IMR-90 (cell line): ENCODE results near the gene TRIM62. TPM values are rescaled to one million over a fixed set of nuclear protein-coding genes. Genes with fewer than 3 reads are reported as not detected.

Source experiments
- ATAC-seq: fragments of 200-7000 bp; cut with Tn5 transposase; 2 replicates; pipeline ENCODE4 v1.9.1; 2020; ENCODE audit warnings: low read depth, mild to moderate bottlenecking, moderate library complexity
- BruUV-seq: library from RNA; stranded (reverse); fragments of 400-500 nt; replicated peaks from 2 replicates; lab custom pipeline; 2021; lab: Mats Ljungman, UMichigan
- CTCF ChIA-PET: fragments of 300-600 bp; formaldehyde crosslinking; extraction: SDS; loops from one replicate; lab custom pipeline; 2021; ENCODE audit warnings: antibody characterized with exemption; lab: Yijun Ruan, JAX
- POLR2A ChIA-PET: fragments of 300-600 bp; sonication (Branson Sonifier 250); formaldehyde crosslinking; loops from one replicate; lab custom pipeline; 2022; ENCODE audit warnings: antibody characterized with exemption; ENCODE audit not compliant: unreplicated experiment; lab: Charles Lee
- DNase-seq: peaks from one replicate; pipeline ENCODE4 v3.0.0; 2013
- H2AFZ ChIP-seq: replicated peaks from 2 replicates; pipeline ENCODE3; 2013; ENCODE audit warnings: low read length, mild to moderate bottlenecking; ENCODE audit not compliant: poor library complexity
- H2AK5ac ChIP-seq: 2 replicates; pipeline ENCODE4 v1.6.1; 2013; ENCODE audit warnings: low read depth, low read length, inconsistent platforms
- H2AK9ac ChIP-seq: replicated peaks from 2 replicates; pipeline ENCODE3; 2013; ENCODE audit warnings: mild to moderate bottlenecking, low read depth, low read length, moderate library complexity; ENCODE audit not compliant: poor library complexity
- H2BK120ac ChIP-seq: 2 replicates; pipeline ENCODE4 v1.6.1; 2013; ENCODE audit warnings: low read depth, low read length, inconsistent platforms
- H2BK15ac ChIP-seq: 3 replicates; pipeline ENCODE4 v1.6.1; 2013; ENCODE audit warnings: low read depth, low read length, inconsistent platforms
- H2BK20ac ChIP-seq: 2 replicates; pipeline ENCODE4 v1.6.1; 2013; ENCODE audit warnings: low read depth, mild to moderate bottlenecking, inconsistent platforms, low read length, moderate library complexity
- H2BK5ac ChIP-seq: 2 replicates; pipeline ENCODE4 v1.6.1; 2013; ENCODE audit warnings: mild to moderate bottlenecking, low read depth, low read length, inconsistent platforms; ENCODE audit not compliant: poor library complexity, severe bottlenecking
- H3K14ac ChIP-seq: replicated peaks from 2 replicates; pipeline ENCODE4 v1.6.1; 2013; ENCODE audit warnings: low read depth, low read length, inconsistent platforms
- H3K18ac ChIP-seq: 2 replicates; pipeline ENCODE4 v1.6.1; 2013; ENCODE audit warnings: low read depth, low read length, control low read depth
- H3K23ac ChIP-seq: 2 replicates; pipeline ENCODE4 v1.6.1; 2013; ENCODE audit warnings: low read depth, low read length, inconsistent platforms
- H3K27ac ChIP-seq: 2 replicates; pipeline ENCODE4 v1.5.1; 2013; ENCODE audit warnings: mild to moderate bottlenecking, control low read depth, low read length; ENCODE audit not compliant: insufficient read depth
- H3K27me3 ChIP-seq: 2 replicates; pipeline ENCODE4 v1.6.1; 2013; ENCODE audit warnings: low read length; ENCODE audit not compliant: control insufficient read depth, insufficient read depth
- H3K36me3 ChIP-seq: 2 replicates; pipeline ENCODE4 v1.6.1; 2013; ENCODE audit warnings: low read length, mixed read lengths; ENCODE audit not compliant: control insufficient read depth, insufficient read depth
- H3K4ac ChIP-seq: 2 replicates; pipeline ENCODE4 v1.6.1; 2013; ENCODE audit warnings: low read depth, low read length, inconsistent platforms
- H3K4me1 ChIP-seq: 2 replicates; pipeline ENCODE4 v1.6.1; 2013; ENCODE audit warnings: low read length, mixed read lengths; ENCODE audit not compliant: control insufficient read depth, insufficient read depth
- H3K4me2 ChIP-seq: 2 replicates; pipeline ENCODE4 v1.6.1; 2013; ENCODE audit warnings: low read depth, mild to moderate bottlenecking, control low read depth, low read length, moderate library complexity
- H3K4me3 ChIP-seq: 2 replicates; pipeline ENCODE4 v1.5.1; 2013; ENCODE audit warnings: low read depth, mild to moderate bottlenecking, control low read depth, low read length, moderate library complexity; ENCODE audit not compliant: insufficient read depth
- H3K56ac ChIP-seq: 2 replicates; pipeline ENCODE4 v1.6.1; 2013; ENCODE audit warnings: low read length, inconsistent platforms; ENCODE audit not compliant: insufficient read depth; ENCODE audit errors: extremely low read depth
- H3K79me1 ChIP-seq, 2 experiments: 2 replicates each; pipeline ENCODE4 v1.6.1; 2013; ENCODE audit warnings: low read length in 2 of 2, inconsistent platforms in 1 of 2, low read depth in 1 of 2
- H3K9ac ChIP-seq: 2 replicates; pipeline ENCODE4 v1.6.1; 2013; ENCODE audit warnings: low read depth, low read length, control low read depth
- H3K9me1 ChIP-seq: 2 replicates; pipeline ENCODE4 v1.6.1; 2013; ENCODE audit warnings: low read length, inconsistent platforms; ENCODE audit not compliant: insufficient read depth
- H3K9me3 ChIP-seq: 2 replicates; pipeline ENCODE4 v1.6.1; 2013; ENCODE audit warnings: low read length; ENCODE audit not compliant: control insufficient read depth, insufficient read depth
- H4K20me1 ChIP-seq: 2 replicates; pipeline ENCODE4 v1.6.1; 2013; ENCODE audit warnings: low read length, inconsistent platforms; ENCODE audit not compliant: insufficient read depth
- H4K5ac ChIP-seq: 2 replicates; pipeline ENCODE4 v1.6.1; 2013; ENCODE audit warnings: mild to moderate bottlenecking, low read depth, low read length, control low read depth
- H4K8ac ChIP-seq, 2 experiments: 2 replicates each; pipeline ENCODE4 v1.6.1; 2013; ENCODE audit warnings: low read depth in 2 of 2, low read length in 2 of 2, control low read depth in 1 of 2, inconsistent platforms in 1 of 2
- H4K91ac ChIP-seq: 2 replicates; pipeline ENCODE4 v1.6.1; 2013; ENCODE audit warnings: low read depth, low read length, inconsistent platforms; ENCODE audit not compliant: insufficient read depth
- BHLHE40 ChIP-seq: fragments of 150-350 bp; IDR thresholded peaks from 2 replicates; pipeline ENCODE4 v1.6.1; 2016; ENCODE audit warnings: mild to moderate bottlenecking, low read depth, low read length
- CEBPB ChIP-seq: IDR thresholded peaks from 2 replicates; pipeline ENCODE4 v1.6.1; 2012; ENCODE audit warnings: low read depth, low read length, improper control_type of control experiment
- CHD1 ChIP-seq: IDR thresholded peaks from 2 replicates; pipeline ENCODE4 v1.6.1; 2012; ENCODE audit warnings: low read depth, low read length, improper control_type of control experiment
- CTCF ChIP-seq: conservative IDR thresholded peaks from 2 replicates; pipeline ENCODE4 v1.5.1; 2012; ENCODE audit warnings: mild to moderate bottlenecking, low read depth, low read length, improper control_type of control experiment
- ELK1 ChIP-seq: fragments of 150-350 bp; IDR thresholded peaks from 2 replicates; pipeline ENCODE4 v1.6.1; 2016; ENCODE audit warnings: low read depth, mild to moderate bottlenecking, low read length, moderate library complexity, borderline replicate concordance
- FOS ChIP-seq: fragments of 150-350 bp; IDR thresholded peaks from 2 replicates; pipeline ENCODE4 v1.6.1; 2016; ENCODE audit warnings: low read depth, low read length
- MAFK ChIP-seq: IDR thresholded peaks from 2 replicates; pipeline ENCODE4 v1.6.1; 2012; ENCODE audit warnings: low read depth, low read length, improper control_type of control experiment
- MAZ ChIP-seq: IDR thresholded peaks from 2 replicates; pipeline ENCODE4 v1.6.1; 2012; ENCODE audit warnings: low read depth, mild to moderate bottlenecking, low read length, improper control_type of control experiment, moderate library complexity, borderline replicate concordance
- MXI1 ChIP-seq: IDR thresholded peaks from 2 replicates; pipeline ENCODE4 v1.6.1; 2012; ENCODE audit warnings: low read depth, mild to moderate bottlenecking, low read length, moderate library complexity, borderline replicate concordance
- NFE2L2 ChIP-seq: fragments of 150-350 bp; IDR thresholded peaks from 2 replicates; pipeline ENCODE4 v1.6.1; 2016; ENCODE audit warnings: low read depth, mild to moderate bottlenecking, low read length
- POLR2A ChIP-seq: IDR thresholded peaks from 2 replicates; pipeline ENCODE4 v1.6.1; 2012; ENCODE audit warnings: mild to moderate bottlenecking, low read depth, low read length
- RAD21 ChIP-seq: IDR thresholded peaks from 2 replicates; pipeline ENCODE4 v1.6.1; 2012; ENCODE audit warnings: low read length, improper control_type of control experiment
- RCOR1 ChIP-seq: IDR thresholded peaks from 2 replicates; pipeline ENCODE4 v1.6.1; 2012; ENCODE audit warnings: mild to moderate bottlenecking, low read length, improper control_type of control experiment; ENCODE audit not compliant: insufficient replicate concordance
- RFX5 ChIP-seq: IDR thresholded peaks from 2 replicates; pipeline ENCODE4 v1.8.0; 2012; ENCODE audit warnings: low read depth, mild to moderate bottlenecking, low read length, moderate library complexity
- SMC3 ChIP-seq: fragments of 150-350 bp; IDR thresholded peaks from 2 replicates; pipeline ENCODE4 v1.6.1; 2016; ENCODE audit warnings: low read depth, mild to moderate bottlenecking, antibody characterized with exemption, low read length, moderate library complexity
- WGBS, 2 experiments: methylation state at CpG; one replicate each; pipeline versions ENCODE4 v1.1.5 to v1.1.7; 2013; ENCODE audit warnings: missing lambda C conversion rate in 2 of 2; ENCODE audit not compliant: insufficient read length in 1 of 2; ENCODE audit errors: extremely low coverage in 2 of 2; 5-methylcytosine and 5-hydroxymethylcytosine counted together
- dilution Hi-C: fragments of 300-500 bp; cut with HindIII; formaldehyde crosslinking; loops from one replicate; pipeline ENCODE4 v1.14.3; 2018; ENCODE audit warnings: low sequenced_read_pairs; ENCODE audit not compliant: unreplicated experiment
- in situ Hi-C: fragments of 300-500 bp; cut with MboI; formaldehyde crosslinking; loops from 3 replicates; pipeline ENCODE4 v1.14.3; 2019; ENCODE audit warnings: low sequenced_read_pairs, inconsistent platforms, mixed read lengths
- intact Hi-C: fragments of 100-400 bp; cut with micrococcal nuclease; formaldehyde crosslinking; loops from 2 replicates; pipeline ENCODE4 v1.10.0; 2022
- polyA plus RNA-seq, 3 experiments: library from polyadenylated mRNA; depleted of rRNA; stranded (reverse); fragments of >200 nt; gene quantifications; 2 replicates each; pipeline ENCODE4 v1.2.3, GENCODE V29; 2012; ENCODE audit warnings: low replicate concordance in 1 of 3
- total RNA-seq: library from RNA; depleted of rRNA; stranded (reverse); fragments of >200 nt; gene quantifications from 2 replicates; pipeline ENCODE4 v1.2.3, GENCODE V29; 2012
- TF ChIP-seq, protein P1 (sequence below): fragments of 150-350 bp; IDR thresholded peaks from 2 replicates; pipeline ENCODE4 v1.6.1; 2017; ENCODE audit warnings: mild to moderate bottlenecking, antibody characterized with exemption, low read length, low read depth

The TRIM62 gene
- total and polyA plus RNA-seq, 2 of the 4 experiments (the other 2 are of a cell fraction): 3.0 to 11.1 TPM

- intact Hi-C loops: no loop called here
- WGBS, 2 experiments: no CpG with 5 or more reads among the region's 2 CpGs
- H2BK15ac ChIP-seq: no peak overlapping the region
- no peaks in the 10 kb centered on the region for H3K9me3 ChIP-seq
- H3K14ac ChIP-seq: no peak overlapping the region
- H2AK9ac ChIP-seq: no peak overlapping the region
- H4K5ac ChIP-seq: no peak overlapping the region
- no peak overlapping the region for H2BK20ac ChIP-seq
- no peak overlapping the region for H4K8ac ChIP-seq
- no peak overlapping the region for H3K56ac ChIP-seq
- no peak overlapping the region for H3K23ac ChIP-seq
- H3K4me2 ChIP-seq: no peak overlapping the region
- H3K27ac ChIP-seq: no peak overlapping the region
- POLR2A ChIA-PET: no interaction called here
- no peak overlapping the region for H3K18ac ChIP-seq
- no peak overlapping the region for H2BK120ac ChIP-seq
- no peaks in the 10 kb centered on the region for H4K20me1 ChIP-seq
- H3K4ac ChIP-seq: no peak overlapping the region
- H3K36me3 ChIP-seq: no peaks in the 10 kb centered on the region
- dilution Hi-C loops: no loop called here
- no TSS peak for BruUV-seq
- H4K91ac ChIP-seq: no peak overlapping the region; the same call in 1 of the 2 replicates
- H3K4me3 ChIP-seq: no peak overlapping the region
- ATAC-seq (no peak), DNase-seq (no peak)
- H3K79me1 ChIP-seq: peaks cover 8 to 11% of the 10 kb centered on the region in 2 experiments
- no peak for TF ChIP-seq CTCF
- no peak for TF ChIP-seq FOS
- no peak for TF ChIP-seq CEBPB
- TF ChIP-seq RAD21: no peak
- TF ChIP-seq POLR2A: no peak
- TF ChIP-seq MAZ: no peak
- no peak for TF ChIP-seq ELK1
- TF ChIP-seq, protein P1, sequence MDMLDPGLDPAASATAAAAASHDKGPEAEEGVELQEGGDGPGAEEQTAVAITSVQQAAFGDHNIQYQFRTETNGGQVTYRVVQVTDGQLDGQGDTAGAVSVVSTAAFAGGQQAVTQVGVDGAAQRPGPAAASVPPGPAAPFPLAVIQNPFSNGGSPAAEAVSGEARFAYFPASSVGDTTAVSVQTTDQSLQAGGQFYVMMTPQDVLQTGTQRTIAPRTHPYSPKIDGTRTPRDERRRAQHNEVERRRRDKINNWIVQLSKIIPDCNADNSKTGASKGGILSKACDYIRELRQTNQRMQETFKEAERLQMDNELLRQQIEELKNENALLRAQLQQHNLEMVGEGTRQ: no peak
- TF ChIP-seq BHLHE40: no peak
- no peak for TF ChIP-seq NFE2L2
- no peak for TF ChIP-seq CHD1
- no peak for TF ChIP-seq SMC3
- TF ChIP-seq RFX5: no peak
- TF ChIP-seq RCOR1: no peak
- TF ChIP-seq MAFK: no peak
- no peak for TF ChIP-seq MXI1
- peaks cover 8% of the 10 kb centered on the region for H3K9me1 ChIP-seq
- H2AK5ac ChIP-seq: no peak overlapping the region
- CTCF ChIA-PET: no interaction called here
- in situ Hi-C loops: loop anchor here (10.0 kb wide), 1 partner anchor 334 kb away; no protein-coding TSS in a partner anchor
- H3K27me3 ChIP-seq: no peaks in the 10 kb centered on the region
- H3K9ac ChIP-seq: no peak overlapping the region
- no peak overlapping the region for H2AFZ ChIP-seq
- H3K4me1 ChIP-seq: peaks cover 5% of the 10 kb centered on the region
- H2BK5ac ChIP-seq: no peak overlapping the region
Observed at GRCh38 chr1:33131191-33131590, 50.7 kb downstream of the TRIM62 start.
